B cell (primary cell): ENCODE measurements around the gene SWAP70. TPM values are rescaled to one million over a fixed set of nuclear protein-coding genes. Genes with fewer than 3 reads are reported as not detected.
A peak's percentile ranks its signal among the peaks of the same experiment; 100 is the strongest.

Experiments
- ATAC-seq: fragments of 200-7000 bp; cut with Tn5 transposase; one replicate; pipeline ENCODE4 v1.10.0; 2021; ENCODE audit warnings: low read depth, mild to moderate bottlenecking, moderate number of reproducible peaks, moderate library complexity
- CTCF ChIA-PET: fragments of 350-600 bp; sonication (Branson Sonifier 250); formaldehyde crosslinking; loops from one replicate; lab custom pipeline; 2021; ENCODE audit warnings: antibody characterized with exemption, inconsistent platforms; lab: Charles Lee
- POLR2A ChIA-PET: fragments of 350-600 bp; sonication (Branson Sonifier 250); formaldehyde crosslinking; loops from one replicate; lab custom pipeline; 2021; ENCODE audit warnings: antibody characterized with exemption; lab: Charles Lee
- DNase-seq: peaks from one replicate; pipeline ENCODE4 v3.0.0; 2013
- H2AFZ ChIP-seq: 2 replicates; pipeline ENCODE4 v1.6.1; 2012; ENCODE audit warnings: mild to moderate bottlenecking, low read depth, low read length; ENCODE audit not compliant: insufficient read depth, poor library complexity, severe bottlenecking
- H3K27ac ChIP-seq, 2 donors: 1 replicate in 1 of 2; 2 replicates in 1 of 2; pipeline ENCODE4 v1.5.1; 2012 to 2013; ENCODE audit warnings: low read length in 2 of 2, mild to moderate bottlenecking in 2 of 2, moderate library complexity in 1 of 2
- H3K27me3 ChIP-seq, 4 experiments: fragments of 200-600 bp in 1 of 4; sonication (generic) in 1 of 4; replicated peaks in 1 of 4; 1 replicate in 2 of 4; 2 replicates in 2 of 4; pipeline versions ENCODE4 v1.6.1 to v1.7.0; 2013 to 2016; ENCODE audit warnings: low read length in 3 of 4, mild to moderate bottlenecking in 2 of 4, mixed read lengths in 1 of 4, moderate library complexity in 1 of 4; ENCODE audit not compliant: insufficient read depth in 4 of 4, control insufficient read depth in 3 of 4; ENCODE audit errors: control extremely low read depth in 1 of 4
- H3K36me3 ChIP-seq, 2 experiments: replicated peaks in 1 of 2; 1 replicate in 1 of 2; 2 replicates in 1 of 2; pipeline versions ENCODE4 v1.6.1 to v1.7.1; 2013; ENCODE audit warnings: low read length in 1 of 2; ENCODE audit not compliant: insufficient read depth in 2 of 2, control insufficient read depth in 1 of 2; ENCODE audit errors: control extremely low read depth in 1 of 2, extremely low read depth in 1 of 2
- H3K4me1 ChIP-seq, 2 donors: fragments of 200-600 bp in 1 of 2; sonication (generic) in 1 of 2; 1 replicate in 1 of 2; 2 replicates in 1 of 2; pipeline versions ENCODE4 v1.5.1 to v1.6.1; 2013 to 2017; ENCODE audit warnings: low read length in 2 of 2; ENCODE audit not compliant: control insufficient read depth in 2 of 2, insufficient read depth in 2 of 2
- H3K4me2 ChIP-seq: replicated peaks from 2 replicates; pipeline ENCODE3; 2012; ENCODE audit warnings: mild to moderate bottlenecking, low read depth, low read length; ENCODE audit not compliant: poor library complexity, severe bottlenecking
- H3K4me3 ChIP-seq, 5 experiments: fragments of 200-600 bp in 1 of 5; sonication (generic) in 1 of 5; 1 replicate in 3 of 5; 2 replicates in 2 of 5; pipeline versions ENCODE4 v1.5.1 to v1.7.0; 2011 to 2016; ENCODE audit warnings: low read length in 4 of 5, mild to moderate bottlenecking in 4 of 5, low read depth in 2 of 5, control low read depth in 1 of 5, moderate library complexity in 1 of 5; ENCODE audit not compliant: insufficient read depth in 1 of 5; ENCODE audit errors: control extremely low read depth in 1 of 5, extremely low read depth in 1 of 5
- H3K79me2 ChIP-seq: fragments of 200-600 bp; sonication (generic); one replicate; pipeline ENCODE4 v1.6.0; 2016; ENCODE audit warnings: low read length; ENCODE audit not compliant: control insufficient read depth, insufficient read depth
- H3K9ac ChIP-seq: fragments of 200-600 bp; sonication (generic); 2 replicates; pipeline ENCODE4 v1.6.1; 2017; ENCODE audit warnings: mild to moderate bottlenecking, low read length, moderate library complexity
- H3K9me3 ChIP-seq, 3 donors: one replicate each; pipeline versions ENCODE4 v1.6.1 to v1.7.1; 2013; ENCODE audit warnings: low read length in 2 of 3; ENCODE audit not compliant: control insufficient read depth in 2 of 3, insufficient read depth in 1 of 3; ENCODE audit errors: control extremely low read depth in 1 of 3
- H4K20me1 ChIP-seq: 2 replicates; pipeline ENCODE4 v1.6.0; 2012; ENCODE audit warnings: mild to moderate bottlenecking, low read length; ENCODE audit not compliant: insufficient read depth, control insufficient read depth, poor library complexity, severe bottlenecking
- H3K27ac Mint-ChIP-seq: one replicate; pipeline ENCODE4 v1.8.0; 2021; ENCODE audit warnings: mixed read lengths
- H3K27me3 Mint-ChIP-seq: one replicate; pipeline ENCODE4 v1.8.0; 2021; ENCODE audit warnings: mixed read lengths
- H3K4me1 Mint-ChIP-seq: one replicate; pipeline ENCODE4 v1.8.0; 2021; ENCODE audit warnings: mixed read lengths
- H3K4me3 Mint-ChIP-seq: one replicate; pipeline ENCODE4 v1.8.0; 2021; ENCODE audit warnings: mixed read lengths
- H3K9me3 Mint-ChIP-seq: one replicate; pipeline ENCODE4 v1.8.0; 2022; ENCODE audit warnings: mixed read lengths; ENCODE audit not compliant: insufficient read depth
- EZH2 ChIP-seq: IDR thresholded peaks from 2 replicates; pipeline ENCODE4 v1.6.1; 2012; ENCODE audit warnings: borderline replicate concordance, low read depth, mild to moderate bottlenecking, moderate library complexity, low read length; ENCODE audit not compliant: insufficient read depth, poor library complexity, severe bottlenecking
- WGBS: methylation state at CpG from one replicate; pipeline ENCODE4 v1.1.5; 2013; ENCODE audit warnings: missing lambda C conversion rate; ENCODE audit not compliant: insufficient coverage; 5-methylcytosine and 5-hydroxymethylcytosine counted together
- intact Hi-C: fragments of 100-400 bp; cut with micrococcal nuclease; formaldehyde crosslinking; loops from one replicate; pipeline ENCODE4 v1.10.0; 2022
- polyA plus RNA-seq: library from polyadenylated mRNA; depleted of rRNA; stranded (reverse); fragments of >200 nt; gene quantifications from 2 replicates; pipeline ENCODE4 v1.2.3, GENCODE V29; 2012
- total RNA-seq, 2 donors: library from RNA; stranded (reverse); fragments of 120-200 nt in 1 of 2; gene quantifications; 1 replicate in 1 of 2; 2 replicates in 1 of 2; pipeline versions ENCODE4 v1.2.3 to v1.2.4, GENCODE V29; 2013 to 2022
- TF ChIP-seq, protein P1 (sequence below): fragments of 200-600 bp; IDR thresholded peaks from one replicate; pipeline ENCODE4 v1.8.0; 2022; ENCODE audit warnings: antibody characterized with exemption, mild to moderate bottlenecking

Gene SWAP70
- total and polyA plus RNA-seq, 2 donors (not counting 1 experiment from before 2014, with no cell fraction given) = 69.8 to 200 TPM

DNA sequence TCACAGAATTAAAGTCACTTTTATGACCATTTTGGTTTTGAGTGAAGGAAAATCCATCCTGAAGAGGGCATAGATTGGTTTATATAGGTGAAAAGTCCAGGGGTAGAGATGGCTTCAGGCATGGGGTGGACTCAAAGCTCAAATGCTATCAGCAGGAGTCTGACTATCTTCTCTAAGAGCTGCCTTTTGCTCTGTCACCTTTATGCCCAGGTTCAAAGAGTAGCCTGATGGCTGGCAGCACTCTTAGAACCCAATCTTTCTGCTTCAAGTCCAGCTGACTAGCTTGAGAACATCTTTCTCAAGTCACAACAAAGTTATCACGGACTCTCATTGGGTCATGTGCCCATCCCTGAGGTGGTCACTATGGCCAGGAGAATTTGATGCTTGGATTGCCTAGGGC, 27.2 kb upstream of the SWAP70 start:
- ATAC-seq (no peak), DNase-seq (no peak)
- Mint-ChIP-seq H3K4me1 (peaks cover 48% of the 10 kb centered on the region), H3K27me3 (no peaks in the 10 kb centered on the region), H3K27ac (peak overlapping the region; percentile 4), H3K4me3 (no peak overlapping the region), H3K9me3 (peaks cover 2% of the 10 kb centered on the region)
- Histone ChIP-seq H3K4me1 (peaks cover 29 to 35% of the 10 kb centered on the region in 2 donors), H3K27ac (no peak overlapping the region), H3K4me2 (no peak overlapping the region), H3K36me3 (no peaks in the 10 kb centered on the region), H4K20me1 (no peaks in the 10 kb centered on the region), H3K9me3 (peaks cover 0 to 3% (median 0%) of the 10 kb centered on the region in 3 donors), H2AFZ (no peak overlapping the region), H3K27me3 (no peaks in the 10 kb centered on the region), H3K4me3 (no peak overlapping the region), H3K9ac (no peak overlapping the region), H3K79me2 (no peaks in the 10 kb centered on the region)
- POLR2A ChIA-PET = interaction anchor here (0.5 kb wide), 1 partner anchor 78 kb away, joined by 8 read pairs; no protein-coding TSS in a partner anchor
- CTCF ChIA-PET = interaction anchor here (1.4 to 2.3 kb wide), 2 partner anchors 17 to 23 kb away, joined by 4 to 7 read pairs; no protein-coding TSS in a partner anchor
- WGBS = 100% methylated on average over 1 of the region's 1 CpG
- TF ChIP-seq, protein P1, sequence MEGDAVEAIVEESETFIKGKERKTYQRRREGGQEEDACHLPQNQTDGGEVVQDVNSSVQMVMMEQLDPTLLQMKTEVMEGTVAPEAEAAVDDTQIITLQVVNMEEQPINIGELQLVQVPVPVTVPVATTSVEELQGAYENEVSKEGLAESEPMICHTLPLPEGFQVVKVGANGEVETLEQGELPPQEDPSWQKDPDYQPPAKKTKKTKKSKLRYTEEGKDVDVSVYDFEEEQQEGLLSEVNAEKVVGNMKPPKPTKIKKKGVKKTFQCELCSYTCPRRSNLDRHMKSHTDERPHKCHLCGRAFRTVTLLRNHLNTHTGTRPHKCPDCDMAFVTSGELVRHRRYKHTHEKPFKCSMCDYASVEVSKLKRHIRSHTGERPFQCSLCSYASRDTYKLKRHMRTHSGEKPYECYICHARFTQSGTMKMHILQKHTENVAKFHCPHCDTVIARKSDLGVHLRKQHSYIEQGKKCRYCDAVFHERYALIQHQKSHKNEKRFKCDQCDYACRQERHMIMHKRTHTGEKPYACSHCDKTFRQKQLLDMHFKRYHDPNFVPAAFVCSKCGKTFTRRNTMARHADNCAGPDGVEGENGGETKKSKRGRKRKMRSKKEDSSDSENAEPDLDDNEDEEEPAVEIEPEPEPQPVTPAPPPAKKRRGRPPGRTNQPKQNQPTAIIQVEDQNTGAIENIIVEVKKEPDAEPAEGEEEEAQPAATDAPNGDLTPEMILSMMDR = no peak
- TF ChIP-seq EZH2 = no peak
- intact Hi-C loops = no loop called here

DNA sequence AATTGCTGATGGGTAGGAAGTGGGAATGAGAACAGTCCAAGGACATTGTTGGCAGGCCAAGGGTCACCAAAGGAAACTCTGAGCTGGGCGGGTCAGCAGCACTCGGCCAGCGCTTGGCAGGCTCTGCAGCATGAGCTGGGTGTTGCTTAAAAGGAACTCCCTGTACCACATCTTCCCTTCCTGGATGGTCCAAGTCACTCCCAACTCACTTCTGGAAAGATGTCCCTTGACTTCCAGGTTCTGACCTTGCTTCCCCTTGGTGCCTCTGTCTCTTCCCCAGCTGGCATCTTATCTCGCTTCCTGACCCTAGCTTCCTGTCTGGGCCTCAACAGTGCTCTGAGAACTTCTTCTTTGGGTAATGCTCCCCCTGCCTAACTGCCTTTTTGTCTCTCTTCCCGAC, 24.8 kb upstream of the SWAP70 start:
- intact Hi-C loops = no loop called here
- POLR2A ChIA-PET = interaction anchor here (0.5 to 1.7 kb wide), 3 partner anchors 11 to 35 kb away, joined by 3 to 4 read pairs (median 4); no protein-coding TSS in a partner anchor
- no peaks in the 10 kb centered on the region for H3K9me3 Mint-ChIP-seq

More for the DNA sequence above, 24.8 kb upstream of the SWAP70 start:
- DNase-seq (no peak), ATAC-seq (no peak)
- no peaks in the 10 kb centered on the region for H4K20me1 ChIP-seq
- peak overlapping the region; percentile 1 for H3K4me2 ChIP-seq
- CTCF ChIA-PET = interaction anchor here (1.1 to 2.2 kb wide), 4 partner anchors 10 to 109 kb away, joined by 3 to 9 read pairs (median 4); no protein-coding TSS in a partner anchor
- H3K27ac ChIP-seq = no peak overlapping the region
- no peak overlapping the region for H3K9ac ChIP-seq
- Mint-ChIP-seq H3K27ac (peak overlapping the region; percentile 58), H3K27me3 (no peaks in the 10 kb centered on the region), H3K4me1 (peaks cover 49% of the 10 kb centered on the region), H3K4me3 (no peak overlapping the region)
- H3K79me2 ChIP-seq = peaks cover 4% of the 10 kb centered on the region
- peaks cover 35% of the 10 kb centered on the region in 2 donors for H3K4me1 ChIP-seq
- H3K36me3 ChIP-seq = no peaks in the 10 kb centered on the region
- H2AFZ ChIP-seq = peak overlapping the region; percentile 46
- H3K4me3 ChIP-seq = no peak overlapping the region
- H3K27me3 ChIP-seq = no peaks in the 10 kb centered on the region
- 74% methylated on average over 4 of the region's 5 CpGs for WGBS
- TF ChIP-seq EZH2 = no peak
- TF ChIP-seq, protein P1 = no peak
- H3K9me3 ChIP-seq = peaks cover 0 to 3% (median 0%) of the 10 kb centered on the region in 3 donors
